HuH-7 (cell line): ENCODE data around the gene CDHR2.

ENCODE experiments used
- DNase-seq: peaks from one replicate; pipeline ENCODE4 v3.0.0; 2011; ENCODE audit warnings: low spot score

CDHR2 gene

DNA sequence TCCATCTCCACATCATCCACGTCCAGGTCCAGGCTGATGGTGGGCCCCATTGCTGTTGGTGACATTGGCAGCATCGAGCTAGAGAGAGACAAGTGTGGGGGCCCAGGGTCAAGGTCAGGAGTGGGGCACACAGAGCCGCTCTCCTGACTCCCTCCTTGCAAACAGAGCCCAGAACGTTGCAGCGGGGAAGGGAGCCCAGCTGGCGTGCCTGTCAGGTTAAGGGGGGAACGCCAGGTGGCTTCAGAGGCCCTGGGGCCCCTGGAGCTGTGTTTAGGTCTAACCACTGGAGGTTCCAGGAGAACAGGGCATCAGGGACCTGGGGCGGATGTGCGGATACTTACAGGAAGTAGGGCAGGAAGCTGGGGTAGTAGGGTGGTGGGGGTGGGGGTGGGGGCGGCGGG, 19.4 kb upstream of the CDHR2 start:
- DNase-seq: no peak

GRCh38 chr5:176530393-176530982, 18.7 kb upstream of the CDHR2 start:
- DNase-seq: no peak

DNA sequence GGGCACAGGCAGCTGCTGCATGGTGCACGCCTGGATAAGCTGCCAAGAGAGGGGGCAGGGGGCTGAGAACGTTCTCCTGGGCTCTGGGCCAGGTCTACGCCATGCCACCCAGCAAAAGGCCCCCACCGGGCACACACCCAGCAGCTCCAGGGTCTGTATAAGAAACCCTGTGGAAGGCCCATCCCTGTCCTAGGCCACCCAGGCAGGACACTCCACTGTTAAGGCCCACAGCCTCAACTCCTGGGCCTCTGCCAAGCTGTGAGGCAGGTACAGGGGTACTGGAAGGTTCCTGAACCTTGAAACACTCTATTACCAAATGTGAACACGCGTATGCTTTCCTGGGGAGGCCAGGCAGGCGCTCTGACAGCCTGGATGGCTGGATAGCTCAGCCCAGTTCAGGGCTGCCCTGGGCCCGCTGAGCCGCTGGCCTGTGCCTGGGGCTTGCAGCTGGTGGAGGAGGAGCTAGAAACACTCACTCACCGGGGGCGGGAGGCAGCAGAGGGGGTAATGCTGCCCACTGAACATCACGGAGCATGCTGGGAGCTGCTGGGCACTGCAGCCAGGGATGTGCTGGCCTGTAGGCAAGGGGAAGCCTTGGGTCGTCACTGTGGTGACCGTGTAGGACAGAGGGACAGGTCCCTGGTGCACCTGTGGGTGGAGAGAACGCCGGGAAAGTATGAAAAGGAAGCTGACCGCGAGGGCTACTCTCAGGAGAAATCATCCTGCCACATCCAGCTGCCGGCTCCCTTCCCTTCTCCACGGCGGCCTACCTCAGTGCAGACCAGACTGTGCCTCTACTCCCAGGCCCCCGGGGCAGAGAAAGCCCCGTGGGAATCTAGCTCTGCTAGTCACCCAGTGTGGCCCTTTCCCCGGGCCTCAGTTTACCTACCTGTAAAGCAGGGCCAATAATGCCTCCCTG, 17.9 kb upstream of the CDHR2 start:
- no peak for DNase-seq

- DNase-seq: no peak
These were observed 17.1 kb upstream of the CDHR2 start for GRCh38 chr5:176531902-176532493.

- DNase-seq: no peak
These were observed 16.3 kb upstream of the CDHR2 start for GRCh38 chr5:176532795-176533194.

- DNase-seq: no peak
These were observed 15.8 kb upstream of the CDHR2 start for GRCh38 chr5:176533390-176533789.

GRCh38 chr5:176533894-176534611, 15.1 kb upstream of the CDHR2 start:
- DNase-seq: no peak

GRCh38 chr5:176534640-176535039, 14.5 kb upstream of the CDHR2 start:
- DNase-seq: no peak

GRCh38 chr5:176535101-176535663, 14.0 kb upstream of the CDHR2 start:
- DNase-seq: no peak

GRCh38 chr5:176535664-176536131, 13.4 kb upstream of the CDHR2 start:
- no peak for DNase-seq

- DNase-seq: peak; percentile 73
These were observed 12.8 kb upstream of the CDHR2 start for GRCh38 chr5:176536132-176536901.

GRCh38 chr5:176536902-176537553, 12.1 kb upstream of the CDHR2 start, which contains the start of gene RNF44:
Gene RNF44 (minus strand): TSS chr5:176537402. CDS start chr5:176532472, 4,930 bp downstream.
- peak; percentile 96 for DNase-seq

DNA sequence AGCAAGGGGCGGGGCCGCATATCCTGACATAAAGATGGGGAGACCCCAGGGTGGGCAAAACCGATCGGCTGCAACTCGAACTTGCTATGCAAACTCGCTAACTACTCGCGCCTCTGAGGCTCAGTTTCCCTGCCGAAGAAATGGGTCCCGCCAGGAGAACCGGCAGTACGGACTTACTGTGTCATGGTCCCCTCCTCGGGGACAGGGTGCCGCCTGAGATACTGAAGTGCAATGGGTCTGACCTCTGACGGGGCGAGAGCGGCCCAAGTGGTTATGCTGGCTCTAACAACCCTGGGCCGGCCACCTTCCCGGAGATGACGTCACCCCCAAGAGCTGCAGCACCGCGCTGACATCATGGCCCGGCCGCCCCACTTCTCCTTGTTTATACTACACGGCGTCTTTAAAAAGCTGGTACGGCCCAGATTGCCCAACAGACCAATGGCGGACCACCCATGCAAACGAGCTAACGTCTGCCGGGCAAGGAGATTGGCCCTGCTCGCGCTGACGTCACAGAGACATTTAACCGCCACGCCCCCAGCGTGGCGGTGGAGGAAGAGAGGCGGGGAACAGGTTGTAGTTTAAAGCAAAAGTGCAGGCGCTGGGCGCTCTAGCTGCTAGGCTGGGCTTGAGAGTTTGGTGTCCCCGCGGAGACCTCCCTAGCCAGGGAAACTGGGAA, 11.4 kb upstream of the CDHR2 start:
- peak; percentile 94 for DNase-seq

DNA sequence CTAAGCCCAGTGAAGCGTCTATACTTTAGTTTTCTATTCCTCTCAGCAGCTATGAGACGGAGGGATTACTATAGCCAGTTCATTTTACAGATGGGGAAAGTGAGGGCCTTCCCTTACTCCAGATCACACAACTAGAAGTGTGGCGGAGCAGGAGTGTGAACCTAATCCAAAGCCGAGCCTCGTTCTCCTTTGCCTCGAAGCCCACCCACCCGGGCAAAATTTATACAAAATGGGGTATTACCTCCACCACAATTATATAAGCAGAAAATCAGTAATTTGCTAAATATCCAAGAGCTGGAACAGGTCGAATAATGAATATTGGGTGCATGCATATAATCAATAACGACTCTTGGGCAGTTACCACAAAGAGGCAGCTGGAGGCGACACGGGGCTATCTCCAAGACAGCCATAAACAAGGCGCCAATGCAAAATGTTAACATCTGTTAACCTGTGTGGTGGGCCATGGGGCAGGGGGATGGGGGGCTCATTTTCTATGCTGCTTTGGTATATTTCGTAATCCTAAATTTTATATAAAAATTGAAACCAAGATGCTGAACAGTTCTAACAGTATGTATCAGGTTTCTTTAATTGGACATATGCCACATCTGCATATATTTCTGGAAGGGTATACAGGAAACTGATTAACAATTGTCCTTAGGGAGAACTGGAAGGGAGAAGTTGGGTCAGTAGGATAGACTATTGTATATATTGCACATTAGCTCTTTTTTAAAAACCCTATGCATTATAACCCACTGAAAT, 10.7 kb upstream of the CDHR2 start:
- DNase-seq: no peak

DNA sequence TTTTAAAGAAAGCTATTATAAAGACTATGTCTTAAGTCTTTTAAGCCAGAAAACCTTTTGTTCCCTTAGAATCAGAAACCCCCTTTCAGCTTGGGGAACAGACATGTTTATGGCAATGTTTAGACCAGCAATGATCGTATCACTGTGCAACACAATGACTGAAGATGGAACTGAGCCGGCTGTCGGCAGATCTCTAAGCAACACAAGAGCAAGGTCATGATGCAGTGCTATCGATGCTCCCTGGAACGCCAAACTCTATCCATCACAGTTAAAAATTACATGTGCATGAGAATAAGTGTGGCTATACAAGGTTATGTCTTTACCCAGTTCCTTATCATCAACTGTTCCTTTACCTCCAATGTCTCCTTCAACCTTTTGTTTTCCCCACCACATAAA, 10.2 kb upstream of the CDHR2 start:
- DNase-seq: no peak

DNA sequence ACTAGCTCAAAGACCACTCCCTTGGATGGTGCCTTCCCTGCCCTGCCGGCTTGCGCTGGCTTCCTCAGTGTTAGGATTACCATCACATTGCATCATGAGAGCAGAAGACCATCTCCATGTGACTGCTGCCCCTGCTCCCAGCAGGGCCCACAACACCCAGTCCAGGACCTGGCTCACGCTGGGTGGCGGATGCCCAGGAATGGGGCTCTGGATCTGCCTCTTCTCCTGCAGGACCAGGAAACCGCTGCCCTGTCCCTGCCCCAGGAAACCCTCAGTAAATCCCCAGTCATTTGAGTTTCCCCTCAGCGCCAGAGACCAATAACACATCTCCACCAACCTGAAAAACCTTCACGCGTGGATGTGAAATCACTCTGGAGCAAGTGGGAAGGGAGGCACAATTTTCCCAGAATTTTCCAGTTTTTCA, 8.7 kb upstream of the CDHR2 start:
- no peak for DNase-seq

GRCh38 chr5:176540956-176541337, 8.2 kb upstream of the CDHR2 start:
- DNase-seq: no peak

GRCh38 chr5:176541338-176542134, 7.6 kb upstream of the CDHR2 start:
- DNase-seq: peak; percentile 69
